ENCODE results near the gene TRIM54. TPM values are rescaled to one million over a fixed set of nuclear protein-coding genes. Genes with fewer than 3 reads are reported as not detected.
A peak's percentile ranks its signal among the peaks of the same experiment; 100 is the strongest.
"Not testable (repeated sequence)": the region's sequence is repeated elsewhere in the genome, so short reads cannot be mapped to it uniquely, and the experiment has no call there.

Gene TRIM54
- total RNA-seq, 1 donor from 2014 or later, result not detected

GRCh38 chr2:27297195-27297594 lies 15.0 kb downstream of the TRIM54 start:
- Histone ChIP-seq H4K20me1 (ENCODE audit: low read depth) (no peaks in the 10 kb centered on the region), H3F3A (ENCODE audit: low read depth) (no peaks in the 10 kb centered on the region), H3K4me2 (no peak overlapping the region), H2AFZ (replicated peaks) (no peak overlapping the region), H3K27ac (no peak overlapping the region), H3K79me2 (ENCODE audit: low read depth) (no peaks in the 10 kb centered on the region), H3K27me3 (no peaks in the 10 kb centered on the region), H3K9me3 (ENCODE audit: low read depth) (no peaks in the 10 kb centered on the region), H3K4me1 (no peaks in the 10 kb centered on the region), H3K9ac (no peak overlapping the region), H3K36me3 (no peaks in the 10 kb centered on the region), H3K4me3 (no peak overlapping the region)
- Mint-ChIP-seq H3K27ac (no peak overlapping the region), H3K4me3 (no peak overlapping the region), H3K4me1 (no peaks in the 10 kb centered on the region), H3K36me3 (no peaks in the 10 kb centered on the region), H3K9me3 (no peaks in the 10 kb centered on the region), H3K27me3 (ENCODE audit: insufficient read depth, low read depth) (peaks cover 8% of the 10 kb centered on the region)
- no peak for DNase-seq (ENCODE audit: low spot score)
- no peak for TF ChIP-seq CTCF (IDR thresholded peaks at IDR 0.05)

- no peak overlapping the region for H3K4me3 ChIP-seq
- Mint-ChIP-seq H3K4me1 (no peaks in the 10 kb centered on the region), H3K4me3 (no peak overlapping the region), H3K27me3 (ENCODE audit: insufficient read depth, low read depth) (peaks cover 6% of the 10 kb centered on the region), H3K36me3 (no peaks in the 10 kb centered on the region), H3K27ac (no peak overlapping the region), H3K9me3 (no peaks in the 10 kb centered on the region)
- H3K9ac ChIP-seq, result no peak overlapping the region
- H3K27ac ChIP-seq, result no peak overlapping the region
- no peaks in the 10 kb centered on the region for H4K20me1 ChIP-seq (ENCODE audit: low read depth)
- no peaks in the 10 kb centered on the region for H3K79me2 ChIP-seq (ENCODE audit: low read depth)
- no peaks in the 10 kb centered on the region for H3K27me3 ChIP-seq
- no peaks in the 10 kb centered on the region for H3F3A ChIP-seq (ENCODE audit: low read depth)
- TF ChIP-seq EZH2 (IDR thresholded peaks at IDR 0.05) (no peak), CTCF (IDR thresholded peaks at IDR 0.05) (no peak), EZH2phosphoT487 (IDR thresholded peaks at IDR 0.05) (no peak)
- H3K9me3 ChIP-seq (ENCODE audit: low read depth), result no peaks in the 10 kb centered on the region
- no peaks in the 10 kb centered on the region for H3K36me3 ChIP-seq
- no peak overlapping the region for H2AFZ ChIP-seq (replicated peaks)
- no peak for DNase-seq (ENCODE audit: low spot score)
- H3K4me2 ChIP-seq, result no peak overlapping the region
- no peaks in the 10 kb centered on the region for H3K4me1 ChIP-seq
Observed at GRCh38 chr2:27298391-27299080, 16.3 kb downstream of the TRIM54 start.

GRCh38 chr2:27300606-27301005 lies 18.4 kb downstream of the TRIM54 start:
- H3K79me2 ChIP-seq (ENCODE audit: low read depth); H3K4me3 Mint-ChIP-seq; H4K20me1 ChIP-seq (ENCODE audit: low read depth); H3F3A ChIP-seq (ENCODE audit: low read depth); H2AFZ ChIP-seq (replicated peaks); H3K36me3 ChIP-seq; H3K27ac Mint-ChIP-seq; H3K4me1 ChIP-seq; H3K9me3 ChIP-seq (ENCODE audit: low read depth); H3K27ac ChIP-seq; H3K4me2 ChIP-seq; H3K4me3 ChIP-seq; H3K4me1 Mint-ChIP-seq; H3K9ac ChIP-seq; H3K9me3 Mint-ChIP-seq; DNase-seq (ENCODE audit: low spot score); H3K36me3 Mint-ChIP-seq: not testable (repeated sequence)
- H3K27me3 ChIP-seq, result peaks cover 14% of the 10 kb centered on the region
- peaks cover 14% of the 10 kb centered on the region for H3K27me3 Mint-ChIP-seq (ENCODE audit: insufficient read depth, low read depth)

- Histone ChIP-seq H3F3A (ENCODE audit: low read depth) (peaks cover 6% of the 10 kb centered on the region), H3K4me3 (no peak overlapping the region), H3K9me3 (ENCODE audit: low read depth) (no peaks in the 10 kb centered on the region), H3K27me3 (peaks cover 42% of the 10 kb centered on the region), H3K4me2 (peak overlapping the region; percentile 32), H3K27ac (no peak overlapping the region), H3K36me3 (no peaks in the 10 kb centered on the region), H3K9ac (no peak overlapping the region), H3K79me2 (ENCODE audit: low read depth) (no peaks in the 10 kb centered on the region), H2AFZ (replicated peaks) (peak overlapping the region; percentile 67), H3K4me1 (peaks cover 12% of the 10 kb centered on the region), H4K20me1 (ENCODE audit: low read depth) (peaks cover 23% of the 10 kb centered on the region)
- DNase-seq (ENCODE audit: low spot score), result peak; percentile 85
- Mint-ChIP-seq H3K27ac (no peak overlapping the region), H3K4me3 (no peak overlapping the region), H3K27me3 (ENCODE audit: insufficient read depth, low read depth) (peaks cover 27% of the 10 kb centered on the region), H3K36me3 (no peaks in the 10 kb centered on the region), H3K4me1 (no peaks in the 10 kb centered on the region), H3K9me3 (no peaks in the 10 kb centered on the region)
- TF ChIP-seq CTCF (IDR thresholded peaks at IDR 0.05), result peak; percentile 93
- no peak for TF ChIP-seq EZH2 (IDR thresholded peaks at IDR 0.05)
Observed at GRCh38 chr2:27303093-27304025, 21.1 kb downstream of the TRIM54 start.

All from neural progenitor cell (in vitro differentiated cells).